AG20443 (cell line): ENCODE measurements around the gene OST4.
"Not testable (repeated sequence)": the region's sequence is repeated elsewhere in the genome, so short reads cannot be mapped to it uniquely, and the experiment has no call there.

ENCODE experiments used
- DNase-seq: peaks from one replicate; pipeline ENCODE4 v3.0.0; 2012; ENCODE audit warnings: low spot score, mixed read lengths

The OST4 gene

DNA sequence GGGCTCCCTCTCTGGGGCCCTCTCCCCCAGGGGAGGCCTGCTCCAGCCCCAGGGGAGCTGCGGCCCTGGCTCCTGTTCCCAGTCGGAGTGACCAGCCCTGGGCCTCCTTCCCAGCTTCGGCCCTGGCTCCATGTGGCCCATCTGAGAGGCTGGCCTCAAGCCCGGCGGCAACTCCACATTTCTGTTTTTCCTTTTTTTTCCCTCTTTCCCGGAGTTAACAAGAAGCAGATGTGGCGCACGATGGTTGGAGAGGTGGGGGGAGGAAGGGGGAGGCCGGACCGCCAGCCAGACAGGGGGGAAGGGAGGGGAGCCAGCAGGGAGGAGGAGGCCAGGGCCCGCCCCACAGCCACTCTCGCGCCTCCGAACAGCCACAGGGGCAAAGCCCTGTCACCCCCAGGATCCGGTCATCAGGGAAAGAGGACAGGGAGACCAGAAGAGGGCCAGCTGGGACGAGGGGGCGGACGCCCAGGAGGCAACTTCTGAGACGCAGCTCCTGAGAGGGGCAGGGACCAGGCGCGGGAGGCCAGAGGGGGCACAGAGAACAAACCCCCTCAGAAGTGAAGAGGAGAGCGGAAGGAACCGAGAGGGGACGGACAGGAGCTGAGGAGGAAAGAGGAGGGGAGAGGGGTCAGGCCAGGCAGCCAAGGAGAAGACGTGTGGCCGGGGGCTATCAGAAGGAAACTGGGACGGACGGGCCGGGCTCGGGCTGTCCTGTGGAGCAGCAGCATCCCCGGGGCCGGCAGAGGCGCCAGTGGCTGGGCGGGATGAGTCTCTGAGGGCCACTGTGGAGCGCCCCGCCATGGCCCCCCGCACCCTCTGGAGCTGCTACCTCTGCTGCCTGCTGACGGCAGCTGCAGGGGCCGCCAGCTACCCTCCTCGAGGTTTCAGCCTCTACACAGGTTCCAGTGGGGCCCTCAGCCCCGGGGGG, 7.1 kb upstream of the OST4 start, which contains the start of gene EMILIN1:
Gene EMILIN1, plus strand, starts transcription at position 349 of the 928 bp plus-strand sequence. Its CDS starts 451 bp downstream, at position 800.
- DNase-seq = peak; percentile 93

- no peak for DNase-seq
Measured at GRCh38 chr2:27077231-27077630, 5.8 kb upstream of the OST4 start.

- no peak for DNase-seq
Measured at GRCh38 chr2:27076323-27076722, 4.9 kb upstream of the OST4 start.

GRCh38 chr2:27075566-27075871, 4.1 kb upstream of the OST4 start:
- DNase-seq = not testable (repeated sequence)

- no peak for DNase-seq
Measured at GRCh38 chr2:27074738-27075565, 3.5 kb upstream of the OST4 start.

- DNase-seq = no peak
Measured at GRCh38 chr2:27073782-27074181, 2.3 kb upstream of the OST4 start.

GRCh38 chr2:27072920-27073319, 1.5 kb upstream of the OST4 start:
- no peak for DNase-seq

- DNase-seq = no peak
Measured at GRCh38 chr2:27071990-27072830, 756 bp upstream of the OST4 start.

DNA sequence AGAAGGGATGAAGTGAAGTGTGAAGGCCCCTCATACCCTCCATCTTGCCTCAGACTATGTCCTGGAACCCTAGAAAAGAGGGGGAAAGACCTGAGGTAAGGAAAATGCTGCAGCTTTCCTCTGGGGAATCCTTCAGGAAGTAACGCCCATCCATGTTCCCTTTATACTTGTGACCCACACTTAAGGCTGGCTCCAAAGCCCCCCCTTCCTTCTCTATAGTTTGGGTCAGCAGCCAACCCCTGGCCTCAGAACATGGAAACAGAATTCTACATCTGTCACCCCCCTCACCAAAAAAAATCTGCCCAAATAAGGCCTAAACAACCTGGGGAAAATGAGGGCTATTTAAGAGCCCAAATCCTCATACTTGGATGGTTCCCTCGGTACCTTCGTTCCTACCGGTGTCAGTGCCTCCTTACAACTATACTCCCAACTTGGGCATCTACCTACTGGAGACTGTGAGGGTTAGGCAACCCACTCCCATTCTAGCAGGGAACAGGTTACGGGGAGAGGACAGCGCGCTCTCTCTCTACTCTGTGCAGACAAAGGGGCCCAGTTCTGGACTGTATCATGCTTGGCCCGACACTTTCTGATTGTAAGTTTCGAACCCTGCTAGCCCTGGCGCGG, 689 bp downstream of the OST4 start:
- no peak for DNase-seq

DNA sequence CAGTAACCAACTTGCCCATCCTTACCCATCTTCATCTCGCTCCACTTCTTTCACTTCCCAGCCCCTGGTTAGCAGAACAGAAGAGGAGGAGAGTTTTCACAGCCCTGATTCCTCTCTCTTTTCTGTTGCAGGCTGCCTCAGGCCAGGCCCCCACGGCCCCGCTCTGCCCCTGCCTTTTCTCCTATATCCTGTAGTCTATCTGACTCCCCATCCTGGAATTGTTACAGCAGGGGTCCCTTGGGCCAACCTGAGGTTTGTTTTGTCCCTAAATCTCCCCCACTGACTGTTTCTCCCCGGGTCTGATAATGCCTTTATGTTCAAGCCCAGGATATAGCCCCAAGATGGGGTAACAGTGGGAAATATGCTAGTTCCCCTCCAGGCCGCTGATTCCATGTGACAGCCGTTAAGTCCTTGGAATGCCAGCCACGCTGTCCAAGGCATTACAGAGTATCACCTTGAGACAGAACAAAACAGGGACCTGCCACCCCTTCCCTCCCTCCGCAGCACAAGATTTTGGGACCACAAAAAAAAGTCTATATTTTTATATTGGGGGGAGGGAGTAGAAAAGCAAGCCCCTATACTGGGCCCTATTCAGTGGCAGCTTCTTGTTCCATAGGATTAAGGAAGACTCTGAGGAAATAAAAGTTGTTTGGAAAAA, 1.4 kb downstream of the OST4 start:
- DNase-seq = no peak

DNA sequence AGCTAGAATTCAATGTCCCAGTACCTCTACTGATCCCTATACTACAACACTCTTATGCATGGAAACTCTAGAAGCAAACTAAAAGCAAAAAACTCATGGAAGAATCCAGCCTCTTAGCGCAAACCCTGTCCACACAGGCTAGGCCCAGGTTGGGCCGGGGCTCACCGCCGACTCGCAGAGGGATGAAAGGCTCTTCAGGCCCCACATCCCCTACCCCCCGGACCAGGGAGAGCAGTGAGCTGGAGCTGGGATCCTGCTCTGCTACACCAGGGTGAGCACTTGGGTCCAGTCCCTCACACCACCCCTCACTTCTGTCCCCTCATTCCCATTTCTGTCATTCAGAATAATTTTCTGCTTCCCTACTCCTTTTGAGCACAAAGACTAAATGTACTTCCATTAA, 2.0 kb downstream of the OST4 start:
- DNase-seq = no peak

- DNase-seq = no peak
Measured at GRCh38 chr2:27067385-27067784, 4.1 kb downstream of the OST4 start.

DNA sequence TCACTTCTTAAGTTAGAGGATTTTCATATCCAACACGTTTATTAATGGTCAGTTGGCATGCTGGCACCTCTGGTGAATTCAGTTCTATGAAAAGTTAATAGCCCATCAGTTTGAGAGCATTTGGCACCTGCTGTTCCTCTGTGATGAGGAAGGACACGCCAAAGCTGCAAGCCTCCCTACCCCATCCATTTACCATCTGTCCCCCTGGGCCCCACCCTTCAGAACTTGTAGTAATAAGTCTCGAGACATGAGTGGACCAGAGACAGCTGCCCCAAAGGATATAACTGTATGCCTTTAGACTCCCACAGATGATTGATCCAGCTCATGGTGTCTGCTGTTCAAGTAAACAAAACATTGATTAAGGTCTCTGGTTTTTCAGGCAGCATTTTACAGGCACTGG, 6.3 kb downstream of the OST4 start:
- DNase-seq = no peak

- DNase-seq = no peak
Measured at GRCh38 chr2:27060323-27060722, 11.1 kb downstream of the OST4 start.

GRCh38 chr2:27059141-27059820, 12.2 kb downstream of the OST4 start:
- no peak for DNase-seq

GRCh38 chr2:27058210-27058609, 13.2 kb downstream of the OST4 start:
- no peak for DNase-seq

GRCh38 chr2:27057184-27057583, 14.3 kb downstream of the OST4 start:
- DNase-seq = no peak

DNA sequence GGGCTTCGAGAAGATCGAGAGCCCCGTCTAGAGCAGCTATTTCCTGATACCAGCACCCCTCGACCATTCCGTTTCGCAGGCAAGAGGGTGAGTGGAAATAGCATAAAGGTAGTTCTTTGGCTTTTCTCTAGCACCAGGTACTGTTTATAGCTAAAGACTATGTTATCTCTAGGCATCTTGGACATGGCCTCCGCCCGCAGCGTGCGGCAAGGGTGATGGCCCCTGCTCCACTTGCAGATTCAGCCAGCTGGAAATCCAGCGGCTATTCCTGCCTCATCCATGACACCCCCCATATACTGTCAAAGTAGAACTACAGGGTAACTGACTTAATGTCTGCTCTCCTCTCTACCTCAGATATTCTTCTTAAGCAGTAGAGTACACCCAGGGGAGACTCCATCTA, 16.7 kb downstream of the OST4 start:
- DNase-seq = no peak

- DNase-seq = no peak
Measured at GRCh38 chr2:27053776-27054175, 17.7 kb downstream of the OST4 start.

DNA sequence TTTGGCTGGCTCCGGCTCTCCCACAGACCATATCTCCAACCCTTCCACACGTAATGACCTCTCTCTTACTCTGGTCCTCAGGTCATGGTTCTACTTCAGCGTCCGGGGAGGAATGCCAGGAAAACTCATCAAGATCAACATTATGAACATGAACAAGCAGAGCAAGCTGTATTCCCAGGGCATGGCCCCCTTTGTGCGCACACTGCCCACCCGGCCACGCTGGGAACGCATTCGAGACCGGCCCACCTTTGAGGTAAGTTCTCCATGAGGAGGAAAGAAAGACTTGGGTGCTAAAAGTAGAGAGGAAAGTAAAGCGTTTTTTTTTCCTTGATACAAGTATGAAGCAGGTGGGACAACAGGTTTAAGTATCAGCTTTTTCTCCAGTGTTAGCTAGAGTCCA, 18.1 kb downstream of the OST4 start:
- no peak for DNase-seq
